Hippocampal formation (tissue), 2 donors: ENCODE data around the gene AP4M1.
A peak's percentile ranks its signal among the peaks of the same experiment; 100 is the strongest.
"Not testable (repeated sequence)": the region's sequence is repeated elsewhere in the genome, so short reads cannot be mapped to it uniquely, and the experiment has no call there.

Experiments
- DNase-seq, 2 donors: peaks; one replicate each; lab custom pipeline; 2025; lab: John Stamatoyannopoulos, UW

Gene AP4M1

GRCh38 chr7:100130608-100131453 lies 29.4 kb downstream of the AP4M1 start:
- peak; percentile 24 to 59 for DNase-seq

DNA sequence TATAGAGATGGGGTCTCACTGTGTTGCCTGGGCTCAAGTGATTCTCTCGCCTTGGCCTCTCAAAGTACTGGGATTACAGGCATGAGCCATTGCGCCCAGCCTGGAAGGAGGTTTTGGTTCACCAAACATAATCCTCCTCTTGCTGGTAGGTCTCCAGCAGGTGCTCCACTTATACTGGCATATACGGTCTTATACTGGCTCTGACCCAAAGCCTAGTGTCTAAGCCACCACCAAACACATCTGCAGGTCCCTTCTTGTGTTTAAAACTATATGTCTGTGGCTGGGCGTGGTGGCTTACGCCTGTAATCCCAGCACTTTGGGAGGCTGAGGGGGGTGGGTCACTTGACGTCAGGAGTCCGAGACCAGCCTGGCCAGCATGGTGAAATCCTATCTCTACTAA lies 30.7 kb downstream of the AP4M1 start:
- no peak for DNase-seq

DNA sequence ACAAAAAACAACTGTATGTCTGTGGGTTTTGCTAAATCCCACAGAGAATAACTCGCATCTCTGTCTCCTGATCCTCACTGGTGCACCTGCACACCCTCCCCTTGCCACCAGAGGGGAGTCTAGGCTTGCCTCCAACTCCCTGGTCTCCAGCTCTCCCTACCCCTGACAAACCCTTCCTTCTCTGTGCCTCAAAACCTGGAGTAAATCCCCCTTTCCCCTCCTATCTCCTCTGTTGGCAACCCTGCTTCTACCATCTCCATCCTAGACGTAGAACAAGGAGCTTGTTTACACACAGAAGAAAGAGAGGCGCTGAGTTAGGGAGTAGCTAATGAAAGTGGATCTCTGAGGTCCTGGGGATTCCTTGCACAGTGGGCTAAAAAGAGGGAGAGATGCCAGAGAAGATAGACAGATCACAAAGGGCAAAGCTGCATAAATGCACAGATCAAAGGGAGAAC lies 31.3 kb downstream of the AP4M1 start:
- peak; percentile 20 to 34 for DNase-seq

- DNase-seq: no peak
Measured at GRCh38 chr7:100137851-100138760, 36.7 kb downstream of the AP4M1 start.

- DNase-seq: no peak
Measured at GRCh38 chr7:100141555-100141949, 40.1 kb downstream of the AP4M1 start.

DNA sequence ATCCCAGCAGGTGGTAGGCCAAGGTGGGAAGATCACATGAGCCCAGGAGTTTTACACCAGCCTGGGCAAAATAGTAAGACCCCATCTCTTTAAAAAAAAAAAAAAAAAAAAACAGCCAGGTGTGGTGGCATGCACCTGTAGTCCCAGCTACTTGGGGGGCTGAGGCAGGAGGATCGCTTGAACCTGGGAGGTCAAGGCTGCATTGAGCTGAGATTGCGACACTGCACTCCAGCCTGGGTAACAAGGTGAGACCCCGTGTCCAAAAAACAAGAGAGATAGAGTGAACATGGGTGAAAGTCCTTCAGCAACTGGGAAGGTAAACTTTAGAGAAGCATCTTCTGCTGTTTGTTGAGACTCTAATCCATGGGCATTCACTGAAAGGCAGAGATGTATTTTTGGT lies 41.0 kb downstream of the AP4M1 start:
- DNase-seq: no peak

DNA sequence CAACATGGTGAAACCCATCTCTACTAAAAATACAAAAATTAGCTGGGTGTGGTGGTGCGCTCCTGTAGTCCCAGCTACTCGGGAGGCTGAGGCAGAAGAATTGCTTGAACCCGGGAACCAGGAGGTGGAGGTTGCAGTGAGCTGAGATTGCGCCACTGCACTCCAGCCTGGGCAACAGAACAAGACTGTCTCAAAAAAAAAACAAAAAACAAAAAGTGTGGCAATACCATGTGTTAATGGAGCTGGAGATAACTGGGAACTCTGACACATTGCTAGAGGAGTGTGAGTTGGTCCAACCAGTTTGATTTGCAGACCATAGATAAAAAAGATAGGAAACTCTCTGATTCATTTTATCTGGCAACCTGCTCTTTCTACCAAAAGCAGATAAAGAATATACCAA lies 44.9 kb downstream of the AP4M1 start:
- DNase-seq: not testable (repeated sequence)

- DNase-seq: no peak
Measured at GRCh38 chr7:100147278-100147677, 45.8 kb downstream of the AP4M1 start.

GRCh38 chr7:100148225-100148558 lies 46.7 kb downstream of the AP4M1 start:
- DNase-seq: no peak

- DNase-seq: peak; percentile 99
Measured at GRCh38 chr7:100148559-100149328, 47.3 kb downstream of the AP4M1 start, which contains the start of gene LAMTOR4. Gene LAMTOR4 (plus strand): TSS chr7:100148918. CDS start chr7:100148973, 55 bp downstream.

- DNase-seq: no peak
Measured at GRCh38 chr7:100152404-100152803, 51.0 kb downstream of the AP4M1 start.

DNA sequence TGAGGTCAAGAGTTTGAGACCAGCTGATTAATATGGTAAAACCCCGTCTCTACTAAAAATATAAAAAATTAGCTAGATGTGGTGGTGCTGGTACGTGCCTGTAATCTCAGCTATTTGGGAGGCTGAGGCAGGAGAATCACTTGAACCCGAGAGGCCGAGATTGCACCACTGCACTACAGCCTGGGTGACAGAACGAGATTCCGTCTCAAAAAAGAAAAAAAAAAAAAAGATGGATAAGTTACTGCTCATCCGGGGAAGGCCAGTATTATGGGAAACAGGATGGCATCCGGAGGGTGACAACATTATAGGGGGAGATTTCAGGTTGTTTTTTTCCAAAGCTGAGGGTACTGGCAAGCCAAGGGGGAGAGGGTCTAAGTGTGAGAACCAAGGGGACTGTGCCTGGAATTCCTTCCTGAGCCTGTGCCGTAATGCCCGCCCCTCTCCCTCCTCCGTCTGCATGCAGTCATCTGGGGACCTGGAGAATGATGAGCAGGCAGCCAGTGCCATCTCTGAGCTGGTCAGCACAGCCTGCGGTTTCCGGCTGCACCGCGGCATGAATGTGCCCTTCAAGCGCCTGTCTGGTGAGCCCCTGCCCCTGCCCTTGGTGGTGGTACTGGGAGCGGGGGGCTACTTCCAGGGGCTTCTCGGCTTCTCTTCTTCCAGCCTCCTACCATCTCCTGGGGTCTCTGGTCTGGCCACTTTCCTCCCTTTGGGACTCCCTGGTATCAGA lies 51.7 kb downstream of the AP4M1 start:
- DNase-seq: no peak

DNA sequence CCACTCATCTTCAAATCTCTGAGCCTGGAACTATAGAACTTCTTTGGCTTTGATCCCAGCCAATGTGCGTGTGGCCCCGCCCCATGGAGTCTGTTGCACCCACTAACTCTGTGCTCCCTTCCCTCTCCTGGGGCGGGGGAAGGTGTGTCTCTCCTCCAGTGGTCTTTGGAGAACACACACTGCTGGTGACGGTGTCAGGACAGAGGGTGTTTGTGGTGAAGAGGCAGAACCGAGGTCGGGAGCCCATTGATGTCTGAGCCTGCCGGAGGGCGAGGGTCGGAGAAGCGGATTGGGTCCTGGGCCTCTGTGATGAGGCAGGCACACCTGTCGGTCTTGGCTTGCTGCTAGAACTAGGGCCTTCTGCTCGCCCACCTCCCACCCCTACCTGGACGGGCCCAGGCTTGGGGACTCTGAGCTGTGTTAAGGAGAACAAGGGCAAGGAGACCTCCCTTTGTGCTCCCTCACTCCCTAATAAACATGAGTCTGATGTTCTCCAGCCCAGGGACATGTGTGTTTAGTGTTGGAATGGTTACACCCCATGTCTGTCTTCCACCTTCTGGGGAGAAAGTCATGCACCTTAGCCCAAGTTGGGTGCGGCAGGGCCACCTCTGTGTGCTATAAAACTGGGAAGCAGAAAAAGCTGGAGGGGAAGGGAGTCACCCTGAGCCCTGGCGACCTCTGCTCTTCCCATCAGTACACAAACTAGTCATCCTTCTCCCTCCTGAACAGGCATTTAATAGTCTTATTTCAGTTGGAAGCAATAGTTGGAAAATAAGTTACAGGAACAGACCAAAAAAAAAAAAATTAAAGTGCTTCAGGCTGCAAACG lies 52.5 kb downstream of the AP4M1 start:
- DNase-seq: no peak

- no peak for DNase-seq
Measured at GRCh38 chr7:100154651-100155491, 53.4 kb downstream of the AP4M1 start.

- no peak for DNase-seq
Measured at GRCh38 chr7:100155553-100156317, 54.3 kb downstream of the AP4M1 start.

DNA sequence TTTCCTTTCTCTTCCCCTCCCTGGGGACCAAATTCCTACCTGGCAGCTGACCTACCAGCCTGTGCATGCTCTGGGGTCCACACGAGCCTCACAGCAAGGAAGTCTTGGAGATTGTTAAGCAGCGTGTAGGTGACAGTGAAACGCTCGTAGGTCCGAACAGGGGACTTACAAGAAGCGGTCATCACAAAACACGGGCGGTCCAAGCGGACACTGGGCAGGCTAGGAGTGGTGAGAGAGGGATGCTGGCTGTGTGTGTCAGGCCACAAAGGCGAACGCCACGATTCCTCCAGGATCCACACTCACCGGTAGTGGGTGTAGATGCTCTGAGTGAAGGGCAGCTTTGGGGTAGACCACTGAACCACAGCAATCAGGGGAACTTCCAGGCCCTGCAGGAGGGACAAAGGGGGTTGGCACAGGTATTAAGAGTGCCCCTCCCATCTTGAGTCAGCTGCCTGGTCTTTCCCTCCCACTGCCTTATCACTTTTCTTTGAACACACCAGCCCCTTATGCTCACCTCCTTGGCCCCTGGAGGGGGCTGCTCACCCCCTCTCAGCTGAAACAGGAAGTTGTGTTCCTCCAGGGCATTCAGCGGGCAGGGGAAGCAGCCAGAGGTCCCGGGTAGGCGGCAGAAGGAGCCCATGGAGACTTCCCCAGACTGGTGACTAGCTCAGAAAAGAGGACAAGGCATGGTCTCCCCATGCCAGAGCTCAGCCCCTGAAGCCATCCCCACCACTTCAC lies 55.1 kb downstream of the AP4M1 start:
- no peak for DNase-seq

DNA sequence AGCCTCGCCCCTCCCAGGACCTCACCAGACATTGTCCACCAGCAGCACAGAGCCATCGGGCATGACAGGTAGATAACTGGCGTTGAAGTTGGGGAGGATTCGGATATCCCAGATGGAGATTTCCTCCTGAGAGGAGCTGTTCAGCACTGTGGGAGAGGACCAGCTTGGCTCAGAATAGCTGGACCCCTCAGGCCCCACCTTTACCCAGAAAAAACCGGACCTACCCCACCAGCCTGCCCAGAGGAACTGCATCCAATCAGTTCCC lies 55.6 kb downstream of the AP4M1 start:
- DNase-seq: no peak
